ENCODE measurements around the gene POLL.

The POLL gene

GRCh38 chr10:101624526-101625102 lies 36.6 kb upstream of the POLL start:
- POLR2A ChIA-PET = no interaction called here
- no peak overlapping the region for H3K4me3 ChIP-seq (ENCODE audit: low read depth, low read length)
- TF ChIP-seq, protein P1, sequence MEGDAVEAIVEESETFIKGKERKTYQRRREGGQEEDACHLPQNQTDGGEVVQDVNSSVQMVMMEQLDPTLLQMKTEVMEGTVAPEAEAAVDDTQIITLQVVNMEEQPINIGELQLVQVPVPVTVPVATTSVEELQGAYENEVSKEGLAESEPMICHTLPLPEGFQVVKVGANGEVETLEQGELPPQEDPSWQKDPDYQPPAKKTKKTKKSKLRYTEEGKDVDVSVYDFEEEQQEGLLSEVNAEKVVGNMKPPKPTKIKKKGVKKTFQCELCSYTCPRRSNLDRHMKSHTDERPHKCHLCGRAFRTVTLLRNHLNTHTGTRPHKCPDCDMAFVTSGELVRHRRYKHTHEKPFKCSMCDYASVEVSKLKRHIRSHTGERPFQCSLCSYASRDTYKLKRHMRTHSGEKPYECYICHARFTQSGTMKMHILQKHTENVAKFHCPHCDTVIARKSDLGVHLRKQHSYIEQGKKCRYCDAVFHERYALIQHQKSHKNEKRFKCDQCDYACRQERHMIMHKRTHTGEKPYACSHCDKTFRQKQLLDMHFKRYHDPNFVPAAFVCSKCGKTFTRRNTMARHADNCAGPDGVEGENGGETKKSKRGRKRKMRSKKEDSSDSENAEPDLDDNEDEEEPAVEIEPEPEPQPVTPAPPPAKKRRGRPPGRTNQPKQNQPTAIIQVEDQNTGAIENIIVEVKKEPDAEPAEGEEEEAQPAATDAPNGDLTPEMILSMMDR (IDR thresholded peaks at IDR 0.05; ENCODE audit: insufficient read depth, low read length, missing control alignments) = no peak
- CTCF ChIA-PET = interaction anchor here (1.6 kb wide), 1 partner anchor 448 kb away, joined by 4 read pairs; no protein-coding TSS in a partner anchor
- DNase-seq (ENCODE audit: low read depth, low spot score) = no peak

GRCh38 chr10:101623528-101623927 lies 35.5 kb upstream of the POLL start:
- TF ChIP-seq, protein P1 (IDR thresholded peaks at IDR 0.05; ENCODE audit: insufficient read depth, low read length, missing control alignments) = no peak
- ChIA-PET CTCF (interaction anchor here (2.3 kb wide), 1 partner anchor 21 kb away, joined by 8 read pairs; no protein-coding TSS in a partner anchor), POLR2A (no interaction called here)
- no peak for DNase-seq (ENCODE audit: low read depth, low spot score)
- H3K4me3 ChIP-seq (ENCODE audit: low read depth, low read length) = no peak overlapping the region

GRCh38 chr10:101619983-101620382 lies 31.9 kb upstream of the POLL start:
- CTCF ChIA-PET = interaction anchor here (1.0 to 1.2 kb wide), 2 partner anchors 8 to 18 kb away, joined by 3 read pairs; no protein-coding TSS in a partner anchor
- H3K4me3 ChIP-seq (ENCODE audit: low read depth, low read length) = no peak overlapping the region

GRCh38 chr10:101618871-101619270 lies 30.8 kb upstream of the POLL start:
- H3K4me3 ChIP-seq (ENCODE audit: low read depth, low read length) = no peak overlapping the region
- ChIA-PET CTCF (interaction anchor here (1.2 kb wide), 1 partner anchor 9 kb away, joined by 3 read pairs; no protein-coding TSS in a partner anchor), POLR2A (no interaction called here)
- no peak for DNase-seq (ENCODE audit: low read depth, low spot score)
- TF ChIP-seq, protein P1 (IDR thresholded peaks at IDR 0.05; ENCODE audit: insufficient read depth, low read length, missing control alignments) = no peak

More at GRCh38 chr10:101619983-101620382, 31.9 kb upstream of the POLL start:
- POLR2A ChIA-PET = no interaction called here
- TF ChIP-seq, protein P1 (IDR thresholded peaks at IDR 0.05; ENCODE audit: insufficient read depth, low read length, missing control alignments) = no peak
- no peak for DNase-seq (ENCODE audit: low read depth, low spot score)

DNA sequence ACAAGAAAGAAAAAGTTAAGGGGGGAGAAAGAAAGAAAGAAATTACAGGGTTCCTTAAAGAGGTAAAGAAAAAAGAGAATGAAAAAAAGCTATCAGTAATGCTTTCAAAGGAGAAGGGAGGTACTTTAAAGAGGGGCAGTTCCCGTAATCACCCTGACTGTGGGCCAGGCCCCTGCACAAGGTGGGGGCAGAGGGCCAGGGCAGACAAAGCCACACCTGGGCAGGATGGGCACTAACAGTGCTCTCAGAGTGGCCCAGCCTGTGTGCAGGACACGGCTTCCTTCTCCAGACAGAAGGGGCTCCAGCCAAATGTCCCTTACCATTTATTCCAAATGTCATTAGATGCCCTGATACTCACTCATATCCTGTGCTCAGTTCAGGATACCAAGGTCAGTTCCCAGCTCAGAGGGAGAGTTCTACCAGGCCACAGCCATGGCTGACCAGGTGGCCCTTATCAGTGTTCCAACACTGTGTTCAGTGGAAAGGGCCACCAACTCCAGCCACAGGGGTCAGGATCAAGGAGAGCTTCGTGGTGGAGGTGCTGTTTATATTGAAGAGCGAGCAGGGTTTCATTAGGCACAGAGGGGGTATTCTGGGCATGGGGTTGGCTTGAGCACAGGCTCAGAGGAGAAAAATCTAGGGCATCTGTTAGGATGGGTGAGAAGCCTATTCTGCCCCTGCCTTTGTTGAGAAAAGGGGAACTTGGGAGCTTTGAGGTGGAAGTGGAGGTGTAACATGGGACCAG lies 29.9 kb upstream of the POLL start:
- TF ChIP-seq, protein P1 (IDR thresholded peaks at IDR 0.05; ENCODE audit: insufficient read depth, low read length, missing control alignments) = no peak
- POLR2A ChIA-PET = no interaction called here
- DNase-seq (ENCODE audit: low read depth, low spot score) = no peak
- H3K4me3 ChIP-seq (ENCODE audit: low read depth, low read length) = no peak overlapping the region
- CTCF ChIA-PET = interaction anchor here (1.1 to 3.6 kb wide), 6 partner anchors 9 to 48 kb away, joined by 3 to 16 read pairs (median 4); no protein-coding TSS in a partner anchor

All from AG04449 (cell line).